Effector memory CD8-positive, alpha-beta T cell (primary cell): ENCODE data around the gene CTNND2.
"Not testable (repeated sequence)": the region's sequence is repeated elsewhere in the genome, so short reads cannot be mapped to it uniquely, and the experiment has no call there.

Experiments
- ATAC-seq: fragments of 150-1000 bp; cut with Tn5 transposase; replicated peaks from 2 replicates; pipeline ENCODE4 v1.10.0; 2021; ENCODE audit warnings: mild to moderate bottlenecking, moderate library complexity
- DNase-seq, 3 experiments: peaks; one replicate each; pipeline ENCODE4 v3.0.0; 2021
- H3K27ac Mint-ChIP-seq, 2 donors: one replicate each; pipeline ENCODE4 v1.8.0; 2022; ENCODE audit warnings: mild to moderate bottlenecking in 2 of 2, mixed read lengths in 2 of 2, moderate library complexity in 2 of 2
- H3K27me3 Mint-ChIP-seq, 2 donors: one replicate each; pipeline ENCODE4 v1.8.0; 2022; ENCODE audit warnings: mixed read lengths in 2 of 2
- H3K36me3 Mint-ChIP-seq: one replicate; pipeline ENCODE4 v1.8.0; 2022; ENCODE audit warnings: mild to moderate bottlenecking, moderate library complexity, mixed read lengths; ENCODE audit not compliant: insufficient read depth
- H3K4me1 Mint-ChIP-seq, 2 donors: one replicate each; pipeline ENCODE4 v1.8.0; 2022; ENCODE audit warnings: low read depth in 2 of 2, mixed read lengths in 2 of 2
- H3K4me3 Mint-ChIP-seq, 2 donors: one replicate each; pipeline ENCODE4 v1.8.0; 2022; ENCODE audit warnings: mild to moderate bottlenecking in 2 of 2, mixed read lengths in 2 of 2, moderate library complexity in 2 of 2
- H3K9me3 Mint-ChIP-seq, 2 donors: one replicate each; pipeline ENCODE4 v1.8.0; 2022; ENCODE audit warnings: mixed read lengths in 2 of 2

Gene CTNND2

GRCh38 chr5:11443831-11444230 lies 460.4 kb downstream of the CTNND2 start:
- H3K27me3 Mint-ChIP-seq, result no peaks in the 10 kb centered on the region
- DNase-seq (no peak), ATAC-seq (no peak)
- peaks cover 0 to 9% of the 10 kb centered on the region in 2 donors for H3K9me3 Mint-ChIP-seq
- H3K36me3 Mint-ChIP-seq, result no peaks in the 10 kb centered on the region
- no peak overlapping the region for H3K4me3 Mint-ChIP-seq
- no peak overlapping the region for H3K27ac Mint-ChIP-seq
- no peaks in the 10 kb centered on the region for H3K4me1 Mint-ChIP-seq

DNA sequence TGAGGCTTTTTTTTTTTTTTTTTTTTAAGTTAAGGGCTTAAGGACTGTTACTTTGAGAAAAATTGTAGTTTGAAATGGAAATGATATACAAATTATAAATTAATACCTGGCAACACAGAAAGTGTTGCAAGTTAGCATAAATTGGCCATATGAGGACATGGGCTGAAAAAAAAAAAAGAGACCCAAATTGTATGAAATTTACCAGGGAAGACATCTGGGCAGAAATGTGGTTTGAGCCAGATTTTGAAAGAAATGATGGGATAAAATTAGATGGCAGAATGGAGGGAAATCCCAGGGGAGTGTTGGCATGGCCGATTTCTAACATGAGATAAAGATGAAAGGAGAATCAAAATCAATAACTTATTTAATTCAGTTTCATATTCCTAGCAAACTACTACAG lies 472.1 kb downstream of the CTNND2 start:
- Mint-ChIP-seq H3K36me3 (peaks cover 3% of the 10 kb centered on the region), H3K9me3 (peaks cover 2 to 3% of the 10 kb centered on the region in 2 donors), H3K27me3 (no peaks in the 10 kb centered on the region), H3K4me1 (no peaks in the 10 kb centered on the region), H3K4me3 (no peak overlapping the region), H3K27ac (no peak overlapping the region)
- no peak for DNase-seq
- ATAC-seq, result no peak

DNA sequence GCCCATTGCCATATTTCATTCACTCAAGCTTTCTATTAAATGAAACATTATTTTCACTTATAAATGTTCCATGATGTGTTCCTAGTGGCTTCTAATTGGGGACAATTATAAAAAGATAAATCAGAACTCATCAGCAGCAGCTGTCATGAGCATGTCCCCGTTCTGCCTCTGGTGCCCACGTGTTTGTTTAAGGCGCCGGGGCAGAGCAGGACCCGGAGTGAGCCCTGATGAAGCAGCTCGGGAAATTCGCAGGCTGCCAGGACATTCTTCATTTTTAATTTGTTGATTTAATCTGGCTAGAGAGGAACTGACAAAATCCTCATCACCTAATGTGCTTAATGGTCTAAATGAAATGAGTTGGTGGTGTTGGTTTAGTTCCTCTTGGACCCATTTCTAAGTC lies 475.0 kb downstream of the CTNND2 start:
- H3K27ac Mint-ChIP-seq, result no peak overlapping the region
- H3K4me3 Mint-ChIP-seq, result no peak overlapping the region
- no peaks in the 10 kb centered on the region for H3K27me3 Mint-ChIP-seq
- DNase-seq (no peak), ATAC-seq (no peak)
- H3K36me3 Mint-ChIP-seq, result peaks cover 3% of the 10 kb centered on the region
- no peaks in the 10 kb centered on the region for H3K4me1 Mint-ChIP-seq
- peaks cover 0 to 4% of the 10 kb centered on the region in 2 donors for H3K9me3 Mint-ChIP-seq

- no peak for ATAC-seq
- H3K9me3 Mint-ChIP-seq, result peaks cover 0 to 6% of the 10 kb centered on the region in 2 donors
- no peak overlapping the region for H3K27ac Mint-ChIP-seq
- no peak for DNase-seq
- H3K27me3 Mint-ChIP-seq, result no peaks in the 10 kb centered on the region
- H3K4me3 Mint-ChIP-seq, result no peak overlapping the region
- H3K36me3 Mint-ChIP-seq, result peaks cover 3% of the 10 kb centered on the region
- H3K4me1 Mint-ChIP-seq, result no peaks in the 10 kb centered on the region
Observed at GRCh38 chr5:11427569-11427968, 476.7 kb downstream of the CTNND2 start.

DNA sequence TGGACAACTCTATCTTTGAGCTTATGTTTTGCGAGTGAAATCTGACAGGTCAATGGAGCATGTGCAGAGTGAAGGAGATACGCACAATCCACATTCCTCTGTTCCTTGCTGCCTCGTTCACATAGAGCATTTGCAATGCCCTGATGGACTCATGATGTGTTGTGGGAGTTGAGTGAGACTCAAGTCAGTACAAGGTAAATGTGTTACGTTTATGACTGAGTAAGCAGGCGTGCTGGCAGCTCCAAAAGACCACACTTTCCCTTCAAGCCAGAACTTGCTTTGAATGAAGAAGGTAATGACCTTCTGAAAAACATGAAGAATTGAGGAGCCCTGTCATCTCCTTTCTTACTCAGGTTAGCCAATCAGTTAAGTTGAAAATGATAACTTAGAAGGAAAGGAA lies 477.8 kb downstream of the CTNND2 start:
- Mint-ChIP-seq H3K36me3 (peaks cover 3% of the 10 kb centered on the region), H3K27ac (no peak overlapping the region), H3K4me1 (no peaks in the 10 kb centered on the region), H3K4me3 (no peak overlapping the region), H3K27me3 (no peaks in the 10 kb centered on the region), H3K9me3 (peaks cover 0 to 6% of the 10 kb centered on the region in 2 donors)
- ATAC-seq (no peak), DNase-seq (no peak)

- Mint-ChIP-seq H3K4me3 (no peak overlapping the region), H3K27ac (no peak overlapping the region), H3K4me1 (no peaks in the 10 kb centered on the region), H3K27me3 (no peaks in the 10 kb centered on the region), H3K9me3 (peaks cover 0 to 6% of the 10 kb centered on the region in 2 donors), H3K36me3 (no peaks in the 10 kb centered on the region)
- no peak for ATAC-seq
- DNase-seq, result no peak
Observed at GRCh38 chr5:11422342-11422741, 481.9 kb downstream of the CTNND2 start.

- no peaks in the 10 kb centered on the region for H3K36me3 Mint-ChIP-seq
- ATAC-seq, result no peak
- no peak overlapping the region for H3K4me3 Mint-ChIP-seq
- H3K9me3 Mint-ChIP-seq, result peaks cover 0 to 4% of the 10 kb centered on the region in 2 donors
- DNase-seq, result no peak
- no peaks in the 10 kb centered on the region for H3K4me1 Mint-ChIP-seq
- no peak overlapping the region for H3K27ac Mint-ChIP-seq
- H3K27me3 Mint-ChIP-seq, result no peaks in the 10 kb centered on the region
Observed at GRCh38 chr5:11420969-11421368, 483.3 kb downstream of the CTNND2 start.

DNA sequence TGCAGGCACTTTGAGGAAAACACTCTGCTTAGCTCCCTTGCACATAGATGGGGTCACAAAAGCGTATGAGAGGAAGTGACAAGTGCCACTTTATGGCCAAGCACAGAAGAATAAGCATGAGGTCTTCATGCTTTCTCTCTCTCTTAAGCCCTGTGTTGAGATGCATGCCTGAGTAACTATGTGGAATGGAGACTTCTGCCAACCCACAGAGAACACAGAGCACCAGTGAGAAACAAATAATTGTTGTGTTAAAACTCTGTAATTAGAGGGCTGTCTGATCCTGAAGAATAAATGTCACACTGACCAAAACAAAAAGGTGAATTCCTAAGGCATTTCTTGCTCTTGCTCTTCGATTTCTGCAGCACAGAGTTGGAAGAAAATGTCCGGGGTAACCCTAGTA lies 488.5 kb downstream of the CTNND2 start:
- Mint-ChIP-seq H3K4me1 (no peaks in the 10 kb centered on the region), H3K27me3 (no peaks in the 10 kb centered on the region), H3K9me3 (no peaks in the 10 kb centered on the region), H3K4me3 (no peak overlapping the region), H3K36me3 (no peaks in the 10 kb centered on the region), H3K27ac (no peak overlapping the region)
- DNase-seq, result no peak
- ATAC-seq, result no peak

- not testable (repeated sequence) for ATAC-seq, H3K9me3 Mint-ChIP-seq, DNase-seq, H3K4me1 Mint-ChIP-seq, H3K27ac Mint-ChIP-seq, H3K27me3 Mint-ChIP-seq, H3K4me3 Mint-ChIP-seq, H3K36me3 Mint-ChIP-seq
Observed at GRCh38 chr5:11414732-11415131, 489.5 kb downstream of the CTNND2 start.

- Mint-ChIP-seq H3K36me3 (no peaks in the 10 kb centered on the region), H3K27ac (no peak overlapping the region), H3K9me3 (peaks cover 0 to 1% of the 10 kb centered on the region in 2 donors), H3K4me3 (no peak overlapping the region), H3K4me1 (no peaks in the 10 kb centered on the region), H3K27me3 (no peaks in the 10 kb centered on the region)
- DNase-seq (no peak), ATAC-seq (no peak)
Observed at GRCh38 chr5:11411621-11412020, 492.6 kb downstream of the CTNND2 start.

- H3K27me3 Mint-ChIP-seq, result no peaks in the 10 kb centered on the region
- H3K9me3 Mint-ChIP-seq, result peaks cover 0 to 3% of the 10 kb centered on the region in 2 donors
- no peak overlapping the region for H3K27ac Mint-ChIP-seq
- DNase-seq (no peak), ATAC-seq (no peak)
- no peaks in the 10 kb centered on the region for H3K4me1 Mint-ChIP-seq
- no peak overlapping the region for H3K4me3 Mint-ChIP-seq
- peaks cover 3% of the 10 kb centered on the region for H3K36me3 Mint-ChIP-seq
Observed at GRCh38 chr5:11407556-11408145, 496.6 kb downstream of the CTNND2 start.

DNA sequence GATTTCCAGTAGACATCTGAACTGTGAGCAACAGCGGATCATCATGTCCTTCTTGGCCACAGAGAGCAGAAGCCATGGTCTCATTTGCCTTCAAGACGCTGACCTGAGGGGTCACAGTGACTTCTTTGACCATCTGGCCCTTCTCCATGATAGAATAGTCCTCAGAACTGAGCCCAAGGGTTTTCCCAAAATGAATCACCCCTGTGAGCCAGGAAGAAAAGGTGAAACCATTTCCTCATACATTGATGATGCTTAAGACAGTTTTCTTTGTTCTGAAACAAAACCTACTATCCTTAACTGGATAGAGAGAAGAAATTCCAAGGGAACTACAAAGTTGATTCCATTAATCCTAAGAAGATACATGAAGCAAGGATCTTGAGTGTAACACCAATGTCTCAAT lies 503.9 kb downstream of the CTNND2 start:
- H3K36me3 Mint-ChIP-seq, result peaks cover 3% of the 10 kb centered on the region
- ATAC-seq, result no peak
- no peak overlapping the region for H3K4me3 Mint-ChIP-seq
- H3K4me1 Mint-ChIP-seq, result no peaks in the 10 kb centered on the region
- H3K27me3 Mint-ChIP-seq, result no peaks in the 10 kb centered on the region
- H3K27ac Mint-ChIP-seq, result no peak overlapping the region
- peaks cover 0 to 2% of the 10 kb centered on the region in 2 donors for H3K9me3 Mint-ChIP-seq
- no peak for DNase-seq

DNA sequence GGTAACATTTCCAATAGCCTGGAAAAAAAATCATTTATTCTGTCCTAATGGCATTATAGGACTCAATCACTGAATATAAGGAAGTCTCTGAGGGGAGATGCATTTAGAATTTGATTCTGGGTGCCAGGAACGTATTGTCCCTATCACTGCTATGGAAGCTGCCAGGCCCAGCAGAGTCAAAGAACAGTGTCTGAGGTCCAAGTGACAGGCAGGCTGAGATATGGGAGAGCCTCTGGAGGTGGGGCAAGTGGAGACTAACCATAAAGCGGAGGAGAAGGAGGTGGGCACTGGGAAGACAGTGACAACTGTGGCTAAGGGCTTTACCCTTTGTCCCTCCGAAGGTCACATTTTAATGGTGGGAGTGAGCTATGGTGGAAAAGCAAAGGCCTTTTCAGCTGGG lies 505.5 kb downstream of the CTNND2 start:
- Mint-ChIP-seq H3K4me1 (no peaks in the 10 kb centered on the region), H3K27ac (no peak overlapping the region), H3K9me3 (peaks cover 0 to 4% of the 10 kb centered on the region in 2 donors), H3K27me3 (no peaks in the 10 kb centered on the region), H3K4me3 (no peak overlapping the region), H3K36me3 (no peaks in the 10 kb centered on the region)
- ATAC-seq, result no peak
- no peak for DNase-seq

- Mint-ChIP-seq H3K4me3 (no peak overlapping the region), H3K4me1 (no peaks in the 10 kb centered on the region), H3K9me3 (peaks cover 0 to 4% of the 10 kb centered on the region in 2 donors), H3K36me3 (no peaks in the 10 kb centered on the region), H3K27ac (no peak overlapping the region), H3K27me3 (no peaks in the 10 kb centered on the region)
- ATAC-seq (no peak), DNase-seq (no peak)
Observed at GRCh38 chr5:11397549-11397948, 506.7 kb downstream of the CTNND2 start.

- ATAC-seq (no peak), DNase-seq (no peak)
- Mint-ChIP-seq H3K27me3 (no peaks in the 10 kb centered on the region), H3K4me3 (no peak overlapping the region), H3K4me1 (no peaks in the 10 kb centered on the region), H3K36me3 (no peaks in the 10 kb centered on the region), H3K27ac (no peak overlapping the region), H3K9me3 (peaks cover 0 to 4% of the 10 kb centered on the region in 2 donors)
Observed at GRCh38 chr5:11396917-11397316, 507.3 kb downstream of the CTNND2 start.
